Omental fat pad (tissue), 4 donors: ENCODE data around the gene MFSD6L. TPM values are rescaled to one million over a fixed set of nuclear protein-coding genes. Genes with fewer than 3 reads are reported as not detected.

Source experiments
- ATAC-seq: fragments of 150-250 bp; one replicate; pipeline ENCODE4 v1.9.1; 2016; ENCODE audit warnings: mild to moderate bottlenecking, moderate library complexity; ENCODE audit not compliant: low FRiP score
- DNase-seq: peaks from one replicate; pipeline ENCODE4 v3.0.0-alpha.2; 2019; ENCODE audit warnings: low spot score
- total RNA-seq, 4 donors: library from RNA; depleted of rRNA; stranded (reverse); fragments of >200 nt; gene quantifications; one replicate each; pipeline ENCODE4 v1.1.0, GENCODE V29; 2016
- TF ChIP-seq, protein P1 (sequence below), 3 donors: fragments of 450-650 bp; IDR thresholded peaks; one replicate each; pipeline ENCODE4 v1.5.1; 2016 to 2017; ENCODE audit warnings: antibody characterized with exemption in 3 of 3, mild to moderate bottlenecking in 3 of 3, moderate library complexity in 2 of 3

Gene MFSD6L
- total RNA-seq, 4 donors from 2014 or later: 0.24 to 0.25 TPM; not detected in 2

DNA sequence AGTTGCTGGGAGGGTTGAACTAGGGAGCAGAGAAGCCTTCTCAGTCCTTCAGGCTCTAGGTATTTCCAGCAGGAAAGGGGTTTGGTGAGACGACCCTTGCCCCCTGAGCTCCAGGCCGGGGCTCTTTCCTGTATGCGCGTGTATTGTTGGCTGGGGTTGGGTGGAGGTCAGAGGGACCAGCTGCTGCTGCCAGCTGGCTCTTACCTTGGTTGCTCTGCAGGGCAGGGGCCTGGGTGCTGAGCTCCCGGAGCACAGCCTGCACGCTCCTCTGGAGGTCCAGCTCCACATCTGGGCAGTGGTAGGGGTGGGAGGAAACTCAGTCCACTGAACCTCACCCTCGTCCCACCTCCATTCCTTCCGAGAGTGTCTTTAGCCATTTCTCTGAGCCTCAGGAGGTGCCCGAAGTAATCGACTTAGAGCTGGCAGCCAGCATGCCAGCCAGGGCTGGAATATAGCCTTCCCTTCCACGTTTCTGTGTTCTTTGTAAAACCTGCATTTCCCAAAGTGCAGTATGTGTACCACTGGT is 40.3 kb upstream of the MFSD6L start:
- ATAC-seq (no peak), DNase-seq (no peak)

DNA sequence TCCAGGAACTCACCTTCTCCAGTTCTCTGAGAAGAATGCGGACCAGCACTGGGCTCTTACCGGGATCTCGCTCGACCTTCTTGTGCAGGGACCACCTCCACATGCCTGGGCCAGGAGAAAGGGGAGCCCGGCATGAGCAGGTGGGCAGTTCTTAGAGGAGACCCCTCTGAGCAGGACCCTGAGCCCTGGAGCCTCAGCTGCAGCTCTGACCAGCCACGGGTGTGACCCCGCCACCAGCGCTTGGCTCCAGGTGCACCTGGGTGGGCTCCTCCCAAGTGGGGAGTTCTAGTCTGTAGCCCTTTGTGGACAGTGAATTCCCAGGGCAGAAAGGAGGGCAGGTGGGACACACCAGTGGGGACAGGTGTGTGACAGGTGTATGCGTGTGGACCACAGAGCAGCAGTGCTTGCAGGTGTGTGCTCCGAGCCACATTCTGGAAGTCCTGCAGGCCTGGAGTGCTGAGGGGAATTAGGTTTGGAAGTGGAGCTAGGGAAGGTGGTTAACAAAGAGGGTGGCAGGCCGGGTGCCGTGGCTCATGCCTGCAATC is 39.5 kb upstream of the MFSD6L start:
- ATAC-seq (no peak), DNase-seq (no peak)
- TF ChIP-seq, protein P1, sequence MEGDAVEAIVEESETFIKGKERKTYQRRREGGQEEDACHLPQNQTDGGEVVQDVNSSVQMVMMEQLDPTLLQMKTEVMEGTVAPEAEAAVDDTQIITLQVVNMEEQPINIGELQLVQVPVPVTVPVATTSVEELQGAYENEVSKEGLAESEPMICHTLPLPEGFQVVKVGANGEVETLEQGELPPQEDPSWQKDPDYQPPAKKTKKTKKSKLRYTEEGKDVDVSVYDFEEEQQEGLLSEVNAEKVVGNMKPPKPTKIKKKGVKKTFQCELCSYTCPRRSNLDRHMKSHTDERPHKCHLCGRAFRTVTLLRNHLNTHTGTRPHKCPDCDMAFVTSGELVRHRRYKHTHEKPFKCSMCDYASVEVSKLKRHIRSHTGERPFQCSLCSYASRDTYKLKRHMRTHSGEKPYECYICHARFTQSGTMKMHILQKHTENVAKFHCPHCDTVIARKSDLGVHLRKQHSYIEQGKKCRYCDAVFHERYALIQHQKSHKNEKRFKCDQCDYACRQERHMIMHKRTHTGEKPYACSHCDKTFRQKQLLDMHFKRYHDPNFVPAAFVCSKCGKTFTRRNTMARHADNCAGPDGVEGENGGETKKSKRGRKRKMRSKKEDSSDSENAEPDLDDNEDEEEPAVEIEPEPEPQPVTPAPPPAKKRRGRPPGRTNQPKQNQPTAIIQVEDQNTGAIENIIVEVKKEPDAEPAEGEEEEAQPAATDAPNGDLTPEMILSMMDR (IDR thresholded peaks at IDR 0.05): no peak

More for the DNA sequence above, 40.3 kb upstream of the MFSD6L start:
- TF ChIP-seq, protein P1 (IDR thresholded peaks at IDR 0.05): no peak

DNA sequence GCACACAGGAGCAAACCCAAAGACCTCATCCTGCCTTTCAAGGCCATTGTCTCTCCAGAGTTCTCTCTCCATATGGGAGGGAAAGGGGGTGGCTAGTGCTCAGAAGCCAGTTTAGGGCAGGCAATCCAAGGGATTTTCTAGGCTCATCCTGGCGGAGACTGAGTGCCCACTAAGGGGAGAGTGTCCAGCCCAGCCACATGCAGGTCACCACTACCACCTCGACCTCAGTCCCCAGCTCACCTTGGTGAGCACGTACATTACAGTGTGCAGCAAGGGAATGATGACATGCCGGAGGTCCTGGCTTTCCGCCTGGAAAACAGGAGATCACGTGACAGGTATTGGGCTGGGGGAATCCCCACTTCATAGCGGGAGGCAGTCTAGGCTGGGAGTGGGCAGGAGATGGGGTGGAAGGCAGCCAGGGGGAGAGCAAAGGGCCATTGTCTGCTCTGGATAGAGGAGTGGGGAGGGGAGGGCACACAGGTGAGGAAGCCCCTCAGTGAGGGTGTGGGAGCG is 38.5 kb upstream of the MFSD6L start:
- DNase-seq (no peak), ATAC-seq (no peak)
- TF ChIP-seq, protein P1 (IDR thresholded peaks at IDR 0.05): no peak

DNA sequence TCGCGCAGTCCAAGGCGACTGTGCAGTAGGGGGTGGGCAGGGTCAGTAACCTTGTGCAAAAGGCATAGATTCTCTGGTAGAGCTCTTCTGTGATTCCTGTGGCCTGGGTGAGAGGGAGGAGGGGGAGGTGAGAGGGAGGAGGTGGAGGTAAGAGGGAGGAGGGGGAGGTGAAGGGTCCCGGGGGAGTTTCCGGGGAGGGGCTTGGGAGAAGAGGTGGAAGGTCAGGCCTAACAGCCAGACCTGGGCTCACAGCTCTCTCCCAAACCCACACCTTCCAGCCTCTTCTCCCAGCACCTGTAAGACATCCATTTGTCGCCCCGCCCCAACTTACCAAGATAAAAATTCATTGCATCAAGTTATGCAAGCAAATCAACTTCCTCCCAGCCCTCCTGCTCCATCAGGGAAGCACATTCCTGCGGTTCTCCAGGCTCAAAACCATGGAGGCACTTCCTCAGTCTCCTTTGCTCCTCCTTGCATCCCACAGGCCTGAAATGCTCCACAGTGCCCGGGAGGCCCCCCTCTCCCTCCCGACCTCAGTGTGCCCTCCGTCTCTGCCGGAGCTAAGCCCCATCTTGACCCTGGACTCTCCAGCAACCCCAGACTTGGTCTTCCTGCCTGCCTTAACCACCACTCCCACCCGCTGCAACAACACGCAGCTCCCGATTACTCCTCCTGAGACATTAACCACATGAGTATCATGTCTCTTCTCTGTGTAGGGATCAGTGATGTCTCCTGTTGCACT is 37.8 kb upstream of the MFSD6L start:
- no peak for ATAC-seq
- TF ChIP-seq, protein P1 (IDR thresholded peaks at IDR 0.05): no peak
- no peak for DNase-seq

DNA sequence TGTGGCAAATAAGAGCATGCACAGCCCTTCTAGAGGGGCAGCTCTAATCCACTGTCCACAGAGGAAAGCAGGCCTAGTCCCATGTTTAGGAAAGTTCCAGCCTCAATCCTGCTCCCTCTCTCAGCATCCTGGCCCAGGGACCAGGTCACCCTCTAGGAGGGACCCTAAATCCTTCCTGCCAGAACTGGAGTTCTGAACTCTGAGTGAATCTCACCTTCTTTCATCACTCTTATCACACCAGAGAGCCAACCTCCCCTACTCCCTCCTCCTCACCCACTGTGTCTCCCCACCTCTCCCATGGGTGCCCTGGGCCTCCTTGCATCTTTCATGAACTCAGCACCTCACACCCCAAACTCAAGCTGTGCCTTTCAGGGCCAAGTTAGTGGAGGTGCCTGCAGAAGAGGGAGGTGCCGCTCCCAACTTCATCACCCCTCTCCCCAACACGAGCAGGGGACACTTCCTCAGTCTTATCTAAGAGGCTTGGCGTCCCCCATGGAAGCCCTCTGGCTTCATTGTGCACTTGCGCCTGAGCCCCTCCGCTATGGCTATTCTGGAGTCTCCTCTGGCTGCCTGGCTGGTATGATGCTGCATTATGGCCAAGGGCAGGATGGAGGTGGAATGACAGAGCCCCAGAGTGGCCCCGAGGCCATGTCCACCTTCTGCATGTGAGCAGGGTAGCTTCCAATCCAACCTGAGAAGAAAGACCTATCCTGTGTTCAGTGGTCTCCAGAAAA is 36.6 kb upstream of the MFSD6L start:
- ATAC-seq (no peak), DNase-seq (no peak)
- TF ChIP-seq, protein P1 (IDR thresholded peaks at IDR 0.05): no peak

DNA sequence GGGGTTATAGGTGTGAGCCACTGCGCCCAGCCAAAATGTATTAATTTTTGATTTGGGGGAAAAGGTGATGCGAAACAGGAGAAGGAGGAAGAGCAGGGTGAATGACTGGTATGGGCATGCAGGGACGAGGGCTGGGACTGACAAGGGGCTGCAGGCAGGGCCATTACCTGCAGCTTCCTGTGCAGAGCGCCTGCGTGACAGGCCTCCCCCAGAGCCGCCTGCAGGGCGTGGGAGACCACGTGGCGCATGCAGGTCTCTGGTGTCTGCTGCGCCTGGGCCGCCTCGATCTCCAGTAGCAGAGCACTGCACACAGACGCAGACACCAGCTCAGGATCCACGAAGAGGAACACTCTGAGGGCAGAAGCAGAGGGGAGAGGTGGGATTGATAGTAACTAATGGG is 35.9 kb upstream of the MFSD6L start:
- DNase-seq: no peak
- no peak for ATAC-seq
- TF ChIP-seq, protein P1 (IDR thresholded peaks at IDR 0.05): no peak
